H1 (cell line): ENCODE measurements around the gene BPIFB2. TPM values are rescaled to one million over a fixed set of nuclear protein-coding genes. Genes with fewer than 3 reads are reported as not detected.

Source experiments
- CTCF ChIA-PET: fragments of 300-600 bp; sonication (Branson Sonifier 250); formaldehyde crosslinking; loops from one replicate; lab custom pipeline; 2021; ENCODE audit not compliant: partially characterized antibody; lab: Charles Lee
- POLR2A ChIA-PET: fragments of 300-600 bp; sonication (Branson Sonifier 250); formaldehyde crosslinking; loops from one replicate; lab custom pipeline; 2021; ENCODE audit warnings: inconsistent platforms; ENCODE audit not compliant: partially characterized antibody; lab: Charles Lee
- DNase-seq, 2 experiments: peaks; one replicate each; pipeline versions ENCODE4 v3.0.0 to v3.0.0-alpha.2; 2010 to 2022; ENCODE audit warnings: low spot score in 2 of 2, low read depth in 1 of 2, mixed read lengths in 1 of 2
- FAIRE-seq: peaks from 2 replicates; lab custom pipeline; 2011; peaks lifted over from hg19 to GRCh38; lab: Jason Lieb, UNC
- H2AFZ ChIP-seq: 2 replicates; pipeline ENCODE4 v1.8.1; 2012; ENCODE audit warnings: low read length, inconsistent platforms
- H2AK5ac ChIP-seq: 2 replicates; pipeline ENCODE4 v1.6.1; 2013; ENCODE audit warnings: low read depth, low read length
- H2BK120ac ChIP-seq: replicated peaks from 2 replicates; pipeline ENCODE3; 2013; ENCODE audit warnings: low read depth, low read length, inconsistent platforms
- H2BK12ac ChIP-seq: 2 replicates; pipeline ENCODE4 v1.6.1; 2013; ENCODE audit warnings: low read depth, low read length
- H2BK15ac ChIP-seq: 2 replicates; pipeline ENCODE4 v1.6.1; 2013; ENCODE audit warnings: low read length
- H2BK20ac ChIP-seq: 2 replicates; pipeline ENCODE4 v1.6.1; 2013; ENCODE audit warnings: low read length
- H2BK5ac ChIP-seq: 2 replicates; pipeline ENCODE4 v1.6.1; 2013; ENCODE audit warnings: low read depth, low read length
- H3K14ac ChIP-seq: 2 replicates; pipeline ENCODE4 v1.6.1; 2013; ENCODE audit warnings: inconsistent platforms; ENCODE audit not compliant: insufficient read length
- H3K18ac ChIP-seq: 2 replicates; pipeline ENCODE4 v1.6.1; 2013; ENCODE audit warnings: low read length; ENCODE audit errors: extremely low read depth
- H3K23ac ChIP-seq: 2 replicates; pipeline ENCODE4 v1.6.1; 2013; ENCODE audit warnings: inconsistent platforms; ENCODE audit not compliant: insufficient read length
- H3K23me2 ChIP-seq: 2 replicates; pipeline ENCODE4 v1.6.1; 2013; ENCODE audit warnings: low read depth, low read length
- H3K27ac ChIP-seq: 2 replicates; pipeline ENCODE4 v1.6.1; 2011; ENCODE audit warnings: low read depth, low read length, inconsistent platforms
- H3K27me3 ChIP-seq, 4 experiments: replicated peaks in 1 of 4; 1 replicate in 1 of 4; 2 replicates in 3 of 4; pipeline versions ENCODE4 v1.6.1 to v1.8.1; 2011 to 2013; ENCODE audit warnings: low read length in 3 of 4, mild to moderate bottlenecking in 3 of 4, inconsistent platforms in 2 of 4, mixed read lengths in 2 of 4, moderate library complexity in 1 of 4; ENCODE audit not compliant: control insufficient read depth in 3 of 4, insufficient read depth in 3 of 4; ENCODE audit errors: extremely low read depth in 1 of 4
- H3K36me3 ChIP-seq, 4 experiments: 2 replicates each; pipeline versions ENCODE4 v1.6.1 to v1.8.1; 2011 to 2013; ENCODE audit warnings: mild to moderate bottlenecking in 4 of 4, low read length in 3 of 4, moderate library complexity in 2 of 4, control low read depth in 1 of 4, inconsistent platforms in 1 of 4; ENCODE audit not compliant: insufficient read depth in 4 of 4, control insufficient read depth in 2 of 4
- H3K4ac ChIP-seq: replicated peaks from 2 replicates; pipeline ENCODE3; 2013; ENCODE audit warnings: low read length, low read depth, mixed read lengths, inconsistent platforms; ENCODE audit not compliant: insufficient read length
- H3K4me1 ChIP-seq, 4 experiments: replicated peaks in 1 of 4; 1 replicate in 1 of 4; 2 replicates in 3 of 4; pipeline versions ENCODE4 v1.6.1 to v1.8.1; 2011 to 2013; ENCODE audit warnings: low read length in 3 of 4, inconsistent platforms in 2 of 4, mixed read lengths in 1 of 4; ENCODE audit not compliant: insufficient read depth in 4 of 4, control insufficient read depth in 3 of 4
- H3K4me2 ChIP-seq, 2 experiments: 2 replicates each; pipeline versions ENCODE4 v1.6.1 to v1.8.1; 2011 to 2013; ENCODE audit warnings: low read depth in 2 of 2, low read length in 2 of 2, control low read depth in 1 of 2, inconsistent platforms in 1 of 2, mild to moderate bottlenecking in 1 of 2; ENCODE audit not compliant: insufficient read depth in 1 of 2
- H3K4me3 ChIP-seq, 4 experiments: fragments of 200-600, 300-600 bp in 1 of 4; sonication (generic), shearing (Covaris generic), sonication (Bioruptor Twin) in 1 of 4; 2 replicates each; pipeline versions ENCODE4 v1.5.1 to v1.8.1; 2011 to 2016; ENCODE audit warnings: low read length in 4 of 4, low read depth in 3 of 4, control low read depth in 2 of 4, inconsistent platforms in 2 of 4, mild to moderate bottlenecking in 2 of 4, mixed read lengths in 1 of 4, moderate library complexity in 1 of 4; ENCODE audit not compliant: insufficient read depth in 2 of 4; ENCODE audit errors: extremely low read depth in 1 of 4
- H3K56ac ChIP-seq: replicated peaks from 2 replicates; pipeline ENCODE3; 2013; ENCODE audit warnings: low read depth, mild to moderate bottlenecking, mixed read lengths, low read length, inconsistent platforms; ENCODE audit not compliant: insufficient read length
- H3K79me1 ChIP-seq: 2 replicates; pipeline ENCODE4 v1.6.1; 2013; ENCODE audit warnings: low read depth, low read length, control low read depth
- H3K79me2 ChIP-seq, 2 experiments: 2 replicates each; pipeline versions ENCODE4 v1.6.1 to v1.8.1; 2012 to 2013; ENCODE audit warnings: low read length in 2 of 2, mild to moderate bottlenecking in 2 of 2, inconsistent platforms in 1 of 2; ENCODE audit not compliant: insufficient read depth in 2 of 2, control insufficient read depth in 1 of 2
- H3K9ac ChIP-seq, 4 experiments: replicated peaks in 1 of 4; 1 replicate in 1 of 4; 2 replicates in 3 of 4; pipeline versions ENCODE4 v1.6.1 to v1.8.1; 2011 to 2013; ENCODE audit warnings: low read depth in 3 of 4, low read length in 3 of 4, control low read depth in 2 of 4, mild to moderate bottlenecking in 2 of 4, moderate library complexity in 2 of 4, inconsistent platforms in 1 of 4; ENCODE audit errors: extremely low read depth in 1 of 4
- H3K9me3 ChIP-seq, 2 experiments: 2 replicates each; pipeline versions ENCODE4 v1.6.1 to v1.8.1; 2012 to 2013; ENCODE audit warnings: mild to moderate bottlenecking in 2 of 2, moderate library complexity in 2 of 2, control low read depth in 1 of 2, inconsistent platforms in 1 of 2, low read depth in 1 of 2, low read length in 1 of 2, mixed read lengths in 1 of 2; ENCODE audit not compliant: insufficient read depth in 2 of 2
- H4K20me1 ChIP-seq, 2 experiments: replicated peaks in 1 of 2; 2 replicates each; pipeline versions ENCODE3 to v1.8.1; 2011 to 2013; ENCODE audit warnings: inconsistent platforms in 2 of 2, low read length in 2 of 2, mild to moderate bottlenecking in 1 of 2; ENCODE audit not compliant: insufficient read depth in 2 of 2, control insufficient read depth in 1 of 2
- H4K5ac ChIP-seq: 2 replicates; pipeline ENCODE4 v1.6.1; 2013; ENCODE audit warnings: low read length, low read depth, mixed read lengths, inconsistent platforms; ENCODE audit not compliant: insufficient read length
- H4K8ac ChIP-seq: 2 replicates; pipeline ENCODE4 v1.8.0; 2013; ENCODE audit warnings: mild to moderate bottlenecking, moderate library complexity, low read length, inconsistent platforms; ENCODE audit not compliant: insufficient read depth; ENCODE audit errors: extremely low read depth
- H4K91ac ChIP-seq: replicated peaks from 2 replicates; pipeline ENCODE3; 2013; ENCODE audit warnings: low read length, mixed read lengths, inconsistent platforms; ENCODE audit not compliant: insufficient read length
- WGBS, 2 experiments: shearing (Covaris generic) in 1 of 2; methylation state at CpG; one replicate each; pipeline versions ENCODE4 v1.1.6 to v1.1.7; 2013 to 2015; ENCODE audit warnings: low lambda C conversion rate in 2 of 2, mixed read lengths in 2 of 2, inconsistent platforms in 1 of 2, low coverage in 1 of 2, missing lambda C conversion rate in 1 of 2; ENCODE audit not compliant: insufficient replicate concordance in 2 of 2, insufficient coverage in 1 of 2, insufficient read length in 1 of 2; ENCODE audit errors: extremely low coverage in 1 of 2, missing lambda C conversion rate in 1 of 2; 5-methylcytosine and 5-hydroxymethylcytosine counted together
- polyA plus RNA-seq, 7 experiments: library from polyadenylated mRNA; depleted of rRNA in 3 of 7; stranded (reverse) in 5 of 7; unstranded in 2 of 7; fragments of >200 nt in 5 of 7; fragments of 200-250 nt in 2 of 7; gene quantifications; 1 replicate in 5 of 7; 2 replicates in 1 of 7; 4 replicates in 1 of 7; pipeline versions ENCODE4 v1.2.1 to v1.2.3, GENCODE V29; 2011 to 2013; ENCODE audit warnings: missing spikeins in 2 of 7, mixed read lengths in 2 of 7
- total RNA-seq: library from RNA; stranded (reverse); fragmentation: NEBNext Ultra II Directional; extraction: Animal tissue kit (Norgen Biotek cat#: 25700); gene quantifications from 2 replicates; pipeline ENCODE4 v1.2.1, GENCODE V29; 2021

The BPIFB2 gene
- total and polyA plus RNA-seq, 2 of the 8 experiments (the other 6 are each of a cell fraction or from before 2014, with no cell fraction given), result not detected

GRCh38 chr20:32966382-32966781 is 41.1 kb upstream of the BPIFB2 start:
- H4K8ac ChIP-seq, result no peak overlapping the region; the same call in 1 of the 2 replicates
- H3K9ac ChIP-seq, result no peak overlapping the region
- H3K4me2 ChIP-seq, result no peak overlapping the region
- H2AFZ ChIP-seq, result no peak overlapping the region
- ChIA-PET CTCF (interaction anchor here (1.1 to 1.8 kb wide), 3 partner anchors 8 to 39 kb away, joined by 3 to 7 read pairs (median 6); partner anchors contain the start of gene SUN5), POLR2A (no interaction called here)
- peaks cover 0 to under 1% (median 0%) of the 10 kb centered on the region in 4 experiments; a peak in 6 of 7 replicates for H3K4me1 ChIP-seq
- H2BK12ac ChIP-seq, result no peak overlapping the region
- H3K23ac ChIP-seq, result no peak overlapping the region
- no peak overlapping the region for H3K56ac ChIP-seq
- H2BK20ac ChIP-seq, result no peak overlapping the region
- 88% methylated on average over 3 of the region's 4 CpGs; no CpG with 5 or more reads in 1 of the 2 experiments for WGBS, 2 experiments
- H3K27ac ChIP-seq, result no peak overlapping the region
- no peak overlapping the region for H3K4me3 ChIP-seq
- FAIRE-seq (no peak), DNase-seq (no peak)
- no peaks in the 10 kb centered on the region for H3K36me3 ChIP-seq
- no peaks in the 10 kb centered on the region for H3K79me2 ChIP-seq
- H3K79me1 ChIP-seq, result no peaks in the 10 kb centered on the region
- H4K91ac ChIP-seq, result no peak overlapping the region
- H3K18ac ChIP-seq, result no peak overlapping the region
- H4K5ac ChIP-seq, result no peak overlapping the region
- no peaks in the 10 kb centered on the region for H4K20me1 ChIP-seq
- no peak overlapping the region for H3K4ac ChIP-seq
- no peaks in the 10 kb centered on the region for H3K9me3 ChIP-seq
- no peak overlapping the region for H2AK5ac ChIP-seq
- no peak overlapping the region for H3K14ac ChIP-seq
- H3K27me3 ChIP-seq, result no peaks in the 10 kb centered on the region
- no peak overlapping the region for H2BK120ac ChIP-seq
- no peak overlapping the region for H2BK15ac ChIP-seq
- H3K23me2 ChIP-seq, result no peaks in the 10 kb centered on the region
- no peak overlapping the region for H2BK5ac ChIP-seq
